Retinal pigment epithelial cell (primary cell): ENCODE data around the gene RGS9BP.

Source experiments
- DNase-seq: peaks from one replicate; pipeline ENCODE4 v3.0.0-alpha.2; 2010; ENCODE audit warnings: low read depth
- H3K4me3 ChIP-seq: 2 replicates; pipeline ENCODE4 v1.5.1; 2011; ENCODE audit warnings: mild to moderate bottlenecking, low read length, control low read depth, moderate library complexity
- CTCF ChIP-seq: conservative IDR thresholded peaks from 2 replicates; pipeline ENCODE4 v1.5.1; 2011; ENCODE audit warnings: low read depth, low read length, control low read depth, inconsistent platforms

Gene RGS9BP

GRCh38 chr19:32671883-32672593, 3.6 kb upstream of the RGS9BP start:
- H3K4me3 ChIP-seq = no peak overlapping the region
- TF ChIP-seq CTCF = no peak
- DNase-seq = no peak

- H3K4me3 ChIP-seq = no peak overlapping the region
- no peak for DNase-seq
- TF ChIP-seq CTCF = no peak
Measured at GRCh38 chr19:32672841-32673240, 2.8 kb upstream of the RGS9BP start.

GRCh38 chr19:32673573-32673972, 2.1 kb upstream of the RGS9BP start:
- no peak for TF ChIP-seq CTCF
- no peak overlapping the region for H3K4me3 ChIP-seq
- no peak for DNase-seq

GRCh38 chr19:32674153-32674930, 1.3 kb upstream of the RGS9BP start:
- peak overlapping the region; percentile 76 for H3K4me3 ChIP-seq
- DNase-seq = no peak
- no peak for TF ChIP-seq CTCF

- peak within 1 kb of the TSS; percentile 76 for H3K4me3 ChIP-seq
- TF ChIP-seq CTCF = no peak
- DNase-seq = peak; percentile 86
Measured at GRCh38 chr19:32674931-32675719, 523 bp upstream of the RGS9BP start, which contains the start of gene ANKRD27. Gene ANKRD27, minus strand, starts transcription at chr19:32675180. Its CDS starts 16,165 bp downstream, at chr19:32659015.

GRCh38 chr19:32676186-32676894, 692 bp downstream of the RGS9BP start:
- DNase-seq = no peak
- no peak for TF ChIP-seq CTCF
- no peak overlapping the region for H3K4me3 ChIP-seq
